Ecto neural progenitor cell (in vitro differentiated cells): Measurements from ENCODE around the gene LIX1L.

ENCODE experiments used
- DNase-seq: peaks from one replicate; pipeline ENCODE4 v3.0.0-alpha.2; 2018; ENCODE audit warnings: low spot score

The LIX1L gene

DNA sequence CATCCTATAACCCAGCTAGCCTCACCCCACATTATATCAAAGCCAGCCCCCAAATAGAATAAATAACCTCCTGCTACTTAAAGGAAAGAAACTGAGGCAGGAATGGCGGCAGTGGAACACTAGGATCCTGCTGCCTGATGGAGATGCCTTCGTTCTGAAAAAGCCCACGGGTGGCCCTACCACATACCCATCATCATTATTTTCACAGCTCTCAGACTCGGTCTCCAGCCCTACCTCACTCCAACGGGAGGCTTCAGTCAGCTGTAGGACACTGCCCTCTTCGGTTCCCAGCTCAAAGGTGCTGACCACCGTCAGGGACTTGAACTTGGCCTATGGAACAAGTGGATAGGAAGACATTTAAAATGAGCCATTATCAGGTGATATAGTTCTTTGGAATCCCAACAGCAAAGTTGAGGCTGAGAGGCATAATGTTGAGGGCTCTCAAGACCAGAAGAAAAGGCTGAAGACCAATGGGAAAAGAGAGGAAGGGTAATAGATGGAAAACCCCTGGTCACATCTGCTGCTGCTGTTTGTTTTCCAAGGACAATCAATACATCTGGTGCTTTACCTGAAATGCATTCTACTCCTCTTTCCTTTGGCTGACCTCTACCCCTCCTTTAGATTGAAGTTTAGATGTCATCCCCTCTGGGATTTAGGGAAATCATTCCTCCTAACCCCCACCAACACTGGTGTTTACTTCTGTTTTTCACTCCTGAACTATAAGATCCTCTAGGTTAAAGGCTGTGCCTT, 64.3 kb downstream of the LIX1L start:
- DNase-seq = no peak

DNA sequence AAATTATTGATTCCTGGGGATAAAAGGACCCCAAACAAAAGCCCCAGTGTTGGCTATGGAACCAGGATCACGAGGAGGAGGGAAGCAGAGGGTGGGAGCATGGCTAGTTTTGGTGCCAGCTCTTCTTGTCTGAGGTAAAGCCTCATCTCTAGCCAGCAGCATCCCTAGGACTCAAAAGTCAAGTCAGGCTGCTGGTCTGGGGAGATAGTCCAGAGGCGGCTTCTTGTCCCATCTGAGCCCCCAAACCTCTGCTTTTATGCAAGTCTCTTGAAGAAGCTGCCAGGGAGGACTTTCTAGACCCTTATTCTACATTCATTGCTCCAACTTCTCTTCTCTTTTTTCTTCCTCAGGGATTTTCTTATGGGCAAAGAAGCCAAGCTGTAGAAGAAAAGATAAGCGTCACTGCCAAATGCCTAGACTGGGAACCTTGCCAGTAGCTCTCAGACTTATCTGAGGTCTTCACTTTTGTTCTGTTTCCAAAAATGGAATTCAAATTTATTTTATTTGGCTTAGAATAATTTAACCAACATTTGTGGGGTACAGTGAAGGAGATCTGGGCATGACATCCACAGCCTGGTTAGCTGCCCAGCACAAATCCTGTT, 65.2 kb downstream of the LIX1L start:
- DNase-seq = no peak

DNA sequence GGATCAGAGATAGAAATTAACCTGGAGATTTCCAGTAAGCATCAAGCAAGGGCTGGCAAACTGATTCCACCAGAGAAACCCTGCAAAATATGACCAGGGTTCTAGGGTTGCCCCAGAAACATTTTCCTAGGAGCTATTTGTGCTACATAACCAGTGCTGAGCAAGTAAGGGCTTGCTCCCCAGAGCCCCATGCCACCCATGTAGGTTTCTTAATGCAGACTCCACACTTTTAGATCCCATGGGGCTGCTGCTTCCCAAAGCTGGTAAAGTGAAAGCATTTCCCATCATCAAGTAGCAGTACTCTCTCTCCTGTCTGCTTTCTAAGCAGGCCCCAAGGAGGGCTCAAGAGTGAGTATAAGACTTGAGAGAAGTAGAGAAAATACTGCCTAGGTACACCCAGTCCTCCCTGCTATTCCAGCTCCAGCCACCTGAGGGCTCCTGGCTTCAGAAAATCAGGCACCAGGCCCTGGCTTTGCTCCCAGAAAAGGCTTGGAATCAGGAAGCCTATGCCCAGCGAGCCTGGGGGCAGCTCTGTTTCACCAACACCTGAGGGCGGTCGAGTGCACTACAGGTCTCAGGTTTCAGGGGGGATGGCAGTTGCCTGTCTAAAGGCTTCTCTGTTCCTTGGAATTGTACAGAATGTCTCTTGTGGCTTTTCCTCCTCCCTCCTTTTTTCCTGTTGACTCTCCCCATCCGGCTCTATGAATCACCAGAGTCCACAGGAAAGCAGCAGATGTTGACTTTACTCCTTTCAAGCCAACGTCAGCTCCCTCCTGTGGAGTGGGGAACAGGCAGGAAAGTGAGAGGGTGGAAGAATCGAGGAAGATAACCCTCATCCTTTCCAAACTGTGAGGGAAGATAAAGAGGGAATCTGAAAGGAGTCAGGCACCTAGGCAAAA, 66.0 kb downstream of the LIX1L start:
- DNase-seq = peak; percentile 95

DNA sequence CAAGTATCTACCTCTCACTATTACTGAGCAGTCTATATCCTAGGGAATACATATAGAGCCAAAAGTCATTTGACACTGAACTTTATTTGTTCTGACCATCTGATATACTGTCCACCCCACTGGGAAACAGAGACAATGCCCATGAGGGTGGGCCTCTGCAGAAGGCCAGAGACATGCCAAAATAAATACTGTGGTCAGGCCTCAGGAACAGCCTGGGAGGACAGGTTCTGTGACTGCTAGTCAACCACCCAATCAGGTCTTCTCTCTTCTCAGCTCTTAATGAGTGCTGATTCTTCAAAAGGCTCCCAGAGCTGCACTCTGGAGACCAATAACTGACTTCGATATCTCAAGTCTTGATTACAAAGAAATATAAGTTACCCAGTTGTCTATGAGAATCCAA, 66.7 kb downstream of the LIX1L start:
- DNase-seq = no peak

DNA sequence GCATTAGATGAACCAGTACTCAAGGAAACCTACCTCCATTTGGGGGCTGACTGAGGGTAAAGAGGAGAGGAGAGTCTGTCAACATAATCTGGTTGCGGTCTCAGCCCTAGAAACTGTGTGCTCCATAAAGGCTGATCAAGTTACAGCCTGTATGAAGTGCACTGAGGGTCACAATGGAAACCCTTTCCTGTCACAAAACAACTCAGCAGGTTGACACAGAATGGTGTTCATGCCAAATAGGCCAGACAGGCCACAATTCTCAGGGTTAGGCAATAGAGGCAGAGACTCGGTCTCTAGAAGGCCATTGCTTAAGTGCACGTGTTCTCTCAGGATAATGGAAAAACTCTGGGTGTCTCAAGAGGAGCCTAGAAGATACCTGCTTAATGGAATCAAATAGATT, 68.1 kb downstream of the LIX1L start:
- DNase-seq = no peak

DNA sequence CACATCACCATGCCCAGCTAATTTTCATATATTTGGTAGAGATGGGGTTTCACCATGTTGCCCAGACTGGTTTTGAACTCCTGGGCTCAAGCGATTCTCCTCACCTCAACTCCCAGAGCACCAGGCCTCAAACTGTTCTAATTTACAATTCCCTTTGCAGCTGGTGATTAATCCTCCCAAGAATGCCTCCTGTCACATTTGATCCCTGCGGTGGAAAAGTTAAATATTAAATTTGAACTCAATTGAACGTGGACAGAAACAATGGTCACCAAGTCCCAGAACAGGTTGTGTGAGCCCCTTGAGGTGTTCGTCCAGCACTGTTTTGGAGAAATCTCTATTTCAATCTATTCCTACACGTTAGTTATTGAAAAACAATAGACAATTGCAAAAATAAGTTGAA, 70.2 kb downstream of the LIX1L start:
- DNase-seq = no peak

DNA sequence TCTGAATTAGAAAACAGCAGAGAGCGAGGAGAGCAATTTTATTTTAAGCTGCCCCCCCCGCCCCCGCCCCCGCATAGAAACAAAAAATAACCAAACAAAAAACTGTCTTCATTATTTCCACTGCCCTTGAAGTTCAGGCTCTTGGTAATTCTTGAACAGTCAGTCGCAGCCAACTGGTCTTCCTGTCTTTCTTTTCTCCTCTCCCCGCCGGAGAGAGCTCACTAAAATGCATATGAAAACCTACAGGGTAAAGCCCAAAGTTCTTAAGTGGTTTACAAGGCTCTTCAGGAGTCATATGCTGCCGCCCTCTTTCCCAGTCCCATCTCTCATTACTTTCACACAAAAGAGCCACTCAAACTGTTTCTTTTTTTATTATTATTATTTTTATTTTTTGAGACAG, 71.0 kb downstream of the LIX1L start:
- no peak for DNase-seq

DNA sequence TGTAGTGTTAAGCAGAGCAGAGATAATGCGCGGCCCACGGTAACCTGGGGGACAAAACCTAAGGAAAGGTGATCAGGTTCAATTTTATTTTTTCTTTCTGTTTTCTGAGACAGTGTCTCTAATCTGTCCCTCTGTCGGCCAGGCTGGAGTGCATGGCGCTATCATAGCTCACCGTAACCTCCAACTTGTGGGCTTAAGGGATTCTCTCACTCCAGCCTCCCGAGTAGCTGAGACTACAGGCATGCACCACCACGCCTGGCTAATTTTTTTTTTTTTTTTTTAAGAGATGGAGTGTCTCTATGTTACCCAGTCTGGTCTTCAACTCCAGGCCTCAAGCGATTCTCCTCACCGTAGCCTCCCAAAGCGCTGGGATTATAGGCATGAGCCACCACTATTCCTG, 71.4 kb downstream of the LIX1L start:
- no peak for DNase-seq

DNA sequence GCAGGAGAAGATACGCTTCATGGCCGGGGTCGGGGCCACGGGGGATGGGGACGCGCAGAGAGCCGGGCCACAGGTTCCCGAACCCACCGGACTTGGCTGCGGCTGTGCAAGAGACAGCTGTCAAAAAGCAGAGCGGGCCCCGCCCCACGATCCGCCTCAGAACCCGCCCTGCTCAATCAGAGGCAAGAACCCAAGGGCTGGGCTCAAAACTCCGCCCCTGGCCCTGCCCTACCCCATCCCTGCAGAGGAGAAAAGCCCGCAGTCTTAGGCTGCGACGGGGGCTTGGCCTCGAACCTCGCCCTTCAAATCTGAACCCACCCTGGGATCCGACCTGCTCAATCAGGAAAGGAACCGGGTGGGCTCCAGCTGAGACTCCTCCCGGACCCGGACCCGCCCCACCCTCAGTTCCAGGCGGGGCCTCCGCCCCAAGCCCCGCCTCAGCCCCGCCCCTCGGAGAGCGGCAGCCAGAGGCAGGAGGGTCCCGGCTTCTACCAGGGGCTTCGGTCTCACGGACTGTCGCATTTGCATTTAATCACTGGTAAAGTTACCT, 72.0 kb downstream of the LIX1L start, which contains the start of gene ANKRD35:
TSS of gene ANKRD35 (minus strand) at position 129 of the 550 bp plus-strand sequence. CDS start at position 21, 108 bp downstream.
- peak; percentile 92 for DNase-seq

DNA sequence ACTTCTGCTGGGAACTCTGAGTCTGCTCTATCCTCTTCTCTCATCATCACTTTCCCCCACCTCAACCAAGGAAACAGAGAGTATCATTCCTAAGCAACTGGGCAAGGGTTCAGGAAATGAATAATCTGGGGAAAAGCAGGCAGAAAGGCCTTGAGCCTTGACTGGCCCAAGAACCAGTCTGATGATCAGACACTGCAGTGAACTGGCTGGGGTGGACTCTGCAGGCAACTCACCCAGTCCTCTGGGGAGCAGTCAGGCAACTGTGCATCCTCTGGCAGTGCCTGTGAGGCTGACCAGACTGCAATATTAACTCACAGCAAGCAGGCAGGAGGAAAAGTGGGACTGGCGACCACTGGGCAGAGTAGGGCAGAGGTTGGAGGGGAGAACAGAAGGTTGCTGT, 73.1 kb downstream of the LIX1L start:
- DNase-seq = no peak
